Endothelial cell of umbilical vein (primary cell): Measurements from ENCODE around the gene FEN1.

Source experiments
- CTCF ChIP-seq, 2 donors: IDR thresholded peaks; 1 replicate in 1 of 2; 2 replicates in 1 of 2; pipeline ENCODE4 v1.5.1; 2011; ENCODE audit warnings: low read length in 2 of 2, mild to moderate bottlenecking in 2 of 2, moderate library complexity in 2 of 2, control low read depth in 1 of 2, inconsistent platforms in 1 of 2, low read depth in 1 of 2; ENCODE audit not compliant: insufficient read depth in 1 of 2; ENCODE audit errors: extremely low read depth in 1 of 2
- EZH2 ChIP-seq: IDR thresholded peaks from 2 replicates; pipeline ENCODE4 v1.6.1; 2012; ENCODE audit warnings: borderline replicate concordance, low read depth, mild to moderate bottlenecking, moderate library complexity, low read length, inconsistent platforms; ENCODE audit not compliant: severe bottlenecking
- GATA2 ChIP-seq: IDR thresholded peaks from 2 replicates; pipeline ENCODE4 v1.7.0; 2011; ENCODE audit warnings: low read depth, mild to moderate bottlenecking, moderate library complexity, mixed read lengths, low read length; ENCODE audit not compliant: insufficient read length, insufficient read depth
- JUN ChIP-seq: IDR thresholded peaks from 2 replicates; pipeline ENCODE4 v1.6.1; 2011; ENCODE audit warnings: borderline replicate concordance, low read depth; ENCODE audit not compliant: insufficient read length, insufficient read depth
- MYC ChIP-seq: IDR thresholded peaks from one replicate; pipeline ENCODE4 v1.6.1; 2011; ENCODE audit warnings: mild to moderate bottlenecking, low read depth, low read length
- POLR2A ChIP-seq: IDR thresholded peaks from 2 replicates; pipeline ENCODE4 v1.6.1; 2012; ENCODE audit warnings: low read depth, mild to moderate bottlenecking, control low read depth, low read length
- POLR2AphosphoS5 ChIP-seq: IDR thresholded peaks from 2 replicates; pipeline ENCODE4 v1.6.1; 2012; ENCODE audit warnings: low read depth, mild to moderate bottlenecking, control low read depth, low read length, moderate library complexity; ENCODE audit not compliant: insufficient read depth

- no peak for TF ChIP-seq CTCF (IDR thresholded peaks at IDR 0.05; ENCODE audit: extremely low read depth in 1 of 2, insufficient read depth in 1 of 2, low read depth in 1 of 2, low read length in 2 of 2)
- TF ChIP-seq POLR2A = no peak
- TF ChIP-seq EZH2 = no peak
- no peak for TF ChIP-seq POLR2AphosphoS5
- TF ChIP-seq JUN = no peak
- TF ChIP-seq MYC = no peak
- TF ChIP-seq GATA2 = no peak
Measured at GRCh38 chr11:61778920-61779650, 13.6 kb upstream of the FEN1 start.
